ENCODE results near the gene TTN. TPM values are rescaled to one million over a fixed set of nuclear protein-coding genes. Genes with fewer than 3 reads are reported as not detected.

Gene TTN
- total and polyA plus RNA-seq, 4 donors: 0.01 to 3.0 (median 0.80) TPM

DNA sequence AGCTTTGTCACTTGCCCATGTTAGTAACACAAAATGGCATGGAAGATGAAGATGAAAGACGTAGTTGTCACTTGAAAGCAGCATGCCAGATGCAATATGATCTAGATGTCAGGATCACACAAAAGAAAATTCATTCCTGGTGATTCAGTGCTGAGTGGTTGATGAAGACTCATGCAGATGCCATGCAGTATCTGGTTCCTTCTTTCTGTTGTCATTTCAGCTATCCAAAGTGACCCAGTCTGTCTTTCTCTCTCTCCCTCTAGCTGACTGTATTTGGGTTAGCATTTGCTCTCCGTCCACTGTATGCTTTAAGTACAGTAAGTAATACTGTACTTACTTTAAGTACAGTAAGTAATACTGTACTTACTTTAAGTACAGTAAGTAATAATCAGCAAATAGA, 50.4 kb downstream of the TTN start:
- H3K36me3 ChIP-seq (ENCODE audit: control insufficient read depth in 4 of 4, insufficient read depth in 3 of 4, low read depth in 1 of 4, low read length in 3 of 4): no peaks in the 10 kb centered on the region
- 80% methylated on average over 2 of the region's 2 CpGs for WGBS

DNA sequence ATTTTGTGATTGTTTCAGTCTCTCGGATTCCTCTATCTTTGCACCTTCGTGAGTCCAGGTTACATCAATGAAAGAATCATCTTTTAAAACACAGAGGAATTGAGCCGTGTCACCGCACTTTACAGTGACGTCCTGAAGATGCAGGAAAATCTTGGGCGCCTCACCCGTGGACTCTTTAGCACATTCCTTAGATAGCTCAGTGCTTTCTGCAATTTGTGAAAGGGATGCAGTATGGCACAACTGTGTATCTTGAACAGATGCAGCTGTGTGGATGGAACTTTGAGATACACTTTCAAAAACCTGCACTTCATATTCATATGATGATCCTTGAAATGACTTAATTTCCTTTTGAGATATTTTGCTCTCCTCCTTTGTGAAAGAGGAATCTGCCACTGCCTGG, 50.9 kb downstream of the TTN start:
- 85% methylated on average over 7 of the region's 7 CpGs for WGBS
- TF ChIP-seq FOXA2 (IDR thresholded peaks at IDR 0.05) (no peak), HNF4G (IDR thresholded peaks at IDR 0.05) (no peak), TAF1 (conservative IDR thresholded peaks at IDR 0.05) (no peak), RAD21 (IDR thresholded peaks at IDR 0.05) (no peak), EGR1 (IDR thresholded peaks at IDR 0.05; ENCODE audit: low read depth in 2 of 2) (no peak), GABPA (IDR thresholded peaks at IDR 0.05 in 1 of 2, conservative IDR thresholded peaks at IDR 0.05 in 1 of 2) (no peak), HNF4A (conservative IDR thresholded peaks at IDR 0.05) (no peak), YY1 (IDR thresholded peaks at IDR 0.05) (no peak)
- TF ChIP-seq, protein P1, sequence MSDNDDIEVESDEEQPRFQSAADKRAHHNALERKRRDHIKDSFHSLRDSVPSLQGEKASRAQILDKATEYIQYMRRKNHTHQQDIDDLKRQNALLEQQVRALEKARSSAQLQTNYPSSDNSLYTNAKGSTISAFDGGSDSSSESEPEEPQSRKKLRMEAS (IDR thresholded peaks at IDR 0.05): no peak
- TF ChIP-seq, protein P2, sequence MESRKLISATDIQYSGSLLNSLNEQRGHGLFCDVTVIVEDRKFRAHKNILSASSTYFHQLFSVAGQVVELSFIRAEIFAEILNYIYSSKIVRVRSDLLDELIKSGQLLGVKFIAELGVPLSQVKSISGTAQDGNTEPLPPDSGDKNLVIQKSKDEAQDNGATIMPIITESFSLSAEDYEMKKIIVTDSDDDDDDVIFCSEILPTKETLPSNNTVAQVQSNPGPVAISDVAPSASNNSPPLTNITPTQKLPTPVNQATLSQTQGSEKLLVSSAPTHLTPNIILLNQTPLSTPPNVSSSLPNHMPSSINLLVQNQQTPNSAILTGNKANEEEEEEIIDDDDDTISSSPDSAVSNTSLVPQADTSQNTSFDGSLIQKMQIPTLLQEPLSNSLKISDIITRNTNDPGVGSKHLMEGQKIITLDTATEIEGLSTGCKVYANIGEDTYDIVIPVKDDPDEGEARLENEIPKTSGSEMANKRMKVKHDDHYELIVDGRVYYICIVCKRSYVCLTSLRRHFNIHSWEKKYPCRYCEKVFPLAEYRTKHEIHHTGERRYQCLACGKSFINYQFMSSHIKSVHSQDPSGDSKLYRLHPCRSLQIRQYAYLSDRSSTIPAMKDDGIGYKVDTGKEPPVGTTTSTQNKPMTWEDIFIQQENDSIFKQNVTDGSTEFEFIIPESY (IDR thresholded peaks at IDR 0.05): no peak
- TF ChIP-seq, protein P3, sequence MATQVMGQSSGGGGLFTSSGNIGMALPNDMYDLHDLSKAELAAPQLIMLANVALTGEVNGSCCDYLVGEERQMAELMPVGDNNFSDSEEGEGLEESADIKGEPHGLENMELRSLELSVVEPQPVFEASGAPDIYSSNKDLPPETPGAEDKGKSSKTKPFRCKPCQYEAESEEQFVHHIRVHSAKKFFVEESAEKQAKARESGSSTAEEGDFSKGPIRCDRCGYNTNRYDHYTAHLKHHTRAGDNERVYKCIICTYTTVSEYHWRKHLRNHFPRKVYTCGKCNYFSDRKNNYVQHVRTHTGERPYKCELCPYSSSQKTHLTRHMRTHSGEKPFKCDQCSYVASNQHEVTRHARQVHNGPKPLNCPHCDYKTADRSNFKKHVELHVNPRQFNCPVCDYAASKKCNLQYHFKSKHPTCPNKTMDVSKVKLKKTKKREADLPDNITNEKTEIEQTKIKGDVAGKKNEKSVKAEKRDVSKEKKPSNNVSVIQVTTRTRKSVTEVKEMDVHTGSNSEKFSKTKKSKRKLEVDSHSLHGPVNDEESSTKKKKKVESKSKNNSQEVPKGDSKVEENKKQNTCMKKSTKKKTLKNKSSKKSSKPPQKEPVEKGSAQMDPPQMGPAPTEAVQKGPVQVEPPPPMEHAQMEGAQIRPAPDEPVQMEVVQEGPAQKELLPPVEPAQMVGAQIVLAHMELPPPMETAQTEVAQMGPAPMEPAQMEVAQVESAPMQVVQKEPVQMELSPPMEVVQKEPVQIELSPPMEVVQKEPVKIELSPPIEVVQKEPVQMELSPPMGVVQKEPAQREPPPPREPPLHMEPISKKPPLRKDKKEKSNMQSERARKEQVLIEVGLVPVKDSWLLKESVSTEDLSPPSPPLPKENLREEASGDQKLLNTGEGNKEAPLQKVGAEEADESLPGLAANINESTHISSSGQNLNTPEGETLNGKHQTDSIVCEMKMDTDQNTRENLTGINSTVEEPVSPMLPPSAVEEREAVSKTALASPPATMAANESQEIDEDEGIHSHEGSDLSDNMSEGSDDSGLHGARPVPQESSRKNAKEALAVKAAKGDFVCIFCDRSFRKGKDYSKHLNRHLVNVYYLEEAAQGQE (IDR thresholded peaks at IDR 0.05): no peak
- TF ChIP-seq, protein P4, sequence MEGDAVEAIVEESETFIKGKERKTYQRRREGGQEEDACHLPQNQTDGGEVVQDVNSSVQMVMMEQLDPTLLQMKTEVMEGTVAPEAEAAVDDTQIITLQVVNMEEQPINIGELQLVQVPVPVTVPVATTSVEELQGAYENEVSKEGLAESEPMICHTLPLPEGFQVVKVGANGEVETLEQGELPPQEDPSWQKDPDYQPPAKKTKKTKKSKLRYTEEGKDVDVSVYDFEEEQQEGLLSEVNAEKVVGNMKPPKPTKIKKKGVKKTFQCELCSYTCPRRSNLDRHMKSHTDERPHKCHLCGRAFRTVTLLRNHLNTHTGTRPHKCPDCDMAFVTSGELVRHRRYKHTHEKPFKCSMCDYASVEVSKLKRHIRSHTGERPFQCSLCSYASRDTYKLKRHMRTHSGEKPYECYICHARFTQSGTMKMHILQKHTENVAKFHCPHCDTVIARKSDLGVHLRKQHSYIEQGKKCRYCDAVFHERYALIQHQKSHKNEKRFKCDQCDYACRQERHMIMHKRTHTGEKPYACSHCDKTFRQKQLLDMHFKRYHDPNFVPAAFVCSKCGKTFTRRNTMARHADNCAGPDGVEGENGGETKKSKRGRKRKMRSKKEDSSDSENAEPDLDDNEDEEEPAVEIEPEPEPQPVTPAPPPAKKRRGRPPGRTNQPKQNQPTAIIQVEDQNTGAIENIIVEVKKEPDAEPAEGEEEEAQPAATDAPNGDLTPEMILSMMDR (IDR thresholded peaks at IDR 0.05; ENCODE audit: low read depth, low read length, missing input control): no peak
- H3K4me3 ChIP-seq (ENCODE audit: low read depth in 1 of 3, low read length in 3 of 3): no peak overlapping the region
- no peak for DNase-seq (ENCODE audit: low spot score)
- H3K9ac ChIP-seq (ENCODE audit: low read depth in 1 of 2, low read length in 2 of 2): no peak overlapping the region
- no peaks in the 10 kb centered on the region for H3K4me1 ChIP-seq (ENCODE audit: control insufficient read depth in 4 of 4, insufficient read depth in 4 of 4, low read length in 3 of 4)
- H3K27ac ChIP-seq (ENCODE audit: low read depth in 1 of 2, low read length in 2 of 2): no peak overlapping the region
- no peaks in the 10 kb centered on the region for H3K36me3 ChIP-seq (ENCODE audit: control insufficient read depth in 4 of 4, insufficient read depth in 3 of 4, low read depth in 1 of 4, low read length in 3 of 4)
- peaks cover 0 to 5% (median 0%) of the 10 kb centered on the region in 4 donors for H3K27me3 ChIP-seq (ENCODE audit: control insufficient read depth in 4 of 4, insufficient read depth in 4 of 4, low read length in 3 of 4)
- no peaks in the 10 kb centered on the region for H3K9me3 ChIP-seq (ENCODE audit: control insufficient read depth in 4 of 4, low read length in 3 of 4)

More for the DNA sequence above, 50.4 kb downstream of the TTN start:
- Histone ChIP-seq H3K4me3 (ENCODE audit: low read depth in 1 of 3, low read length in 3 of 3) (no peak overlapping the region), H3K4me1 (ENCODE audit: control insufficient read depth in 4 of 4, insufficient read depth in 4 of 4, low read length in 3 of 4) (no peaks in the 10 kb centered on the region), H3K9me3 (ENCODE audit: control insufficient read depth in 4 of 4, low read length in 3 of 4) (no peaks in the 10 kb centered on the region), H3K9ac (ENCODE audit: low read depth in 1 of 2, low read length in 2 of 2) (no peak overlapping the region), H3K27ac (ENCODE audit: low read depth in 1 of 2, low read length in 2 of 2) (no peak overlapping the region), H3K27me3 (ENCODE audit: control insufficient read depth in 4 of 4, insufficient read depth in 4 of 4, low read length in 3 of 4) (peaks cover 0 to 5% (median 0%) of the 10 kb centered on the region in 4 donors)
- no peak for DNase-seq (ENCODE audit: low spot score)
- TF ChIP-seq HNF4A (conservative IDR thresholded peaks at IDR 0.05): no peak
- no peak for TF ChIP-seq FOXA2 (IDR thresholded peaks at IDR 0.05)
- no peak for TF ChIP-seq GABPA (IDR thresholded peaks at IDR 0.05 in 1 of 2, conservative IDR thresholded peaks at IDR 0.05 in 1 of 2)
- no peak for TF ChIP-seq HNF4G (IDR thresholded peaks at IDR 0.05)
- TF ChIP-seq, protein P2 (IDR thresholded peaks at IDR 0.05): no peak
- TF ChIP-seq, protein P5, sequence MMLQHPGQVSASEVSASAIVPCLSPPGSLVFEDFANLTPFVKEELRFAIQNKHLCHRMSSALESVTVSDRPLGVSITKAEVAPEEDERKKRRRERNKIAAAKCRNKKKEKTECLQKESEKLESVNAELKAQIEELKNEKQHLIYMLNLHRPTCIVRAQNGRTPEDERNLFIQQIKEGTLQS (IDR thresholded peaks at IDR 0.05): no peak
- no peak for TF ChIP-seq NR2F2 (IDR thresholded peaks at IDR 0.05)
- no peak for TF ChIP-seq RXRA (IDR thresholded peaks at IDR 0.05)
- TF ChIP-seq, protein P4 (IDR thresholded peaks at IDR 0.05; ENCODE audit: low read depth, low read length, missing input control): no peak
- TF ChIP-seq JUND (IDR thresholded peaks at IDR 0.05): no peak
- TF ChIP-seq EGR1 (IDR thresholded peaks at IDR 0.05; ENCODE audit: low read depth in 2 of 2): no peak
- TF ChIP-seq FOXA1 (IDR thresholded peaks at IDR 0.05): no peak

Measured in liver (tissue), 9 donors.